GM12873 (cell line): Measurements from ENCODE around the gene MBNL2.

Experiments
- TF ChIP-seq, protein P1 (sequence below): IDR thresholded peaks from 2 replicates; pipeline ENCODE4 v1.5.1; 2012; ENCODE audit warnings: low read depth, mild to moderate bottlenecking, moderate library complexity, low read length, control low read depth; ENCODE audit not compliant: insufficient read depth; ENCODE audit errors: missing control alignments

Gene MBNL2

DNA sequence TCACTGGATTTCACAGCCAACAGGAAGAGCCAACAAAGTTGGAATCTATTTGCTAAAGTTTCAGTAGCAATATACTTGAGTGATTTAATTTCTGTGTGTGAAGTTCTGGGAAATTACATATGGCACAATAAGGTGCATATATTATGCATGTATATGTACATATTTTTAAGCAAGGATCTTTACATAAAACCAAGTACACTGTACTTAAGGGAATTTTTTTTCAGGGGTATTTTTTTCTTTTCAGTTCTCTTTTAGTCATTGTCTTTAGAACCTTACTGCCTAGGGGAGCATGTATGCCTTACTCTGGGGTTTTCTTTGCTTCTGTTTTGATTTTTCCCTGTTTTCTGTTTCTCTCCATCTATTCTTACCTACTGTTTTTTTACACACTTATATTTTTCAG lies 219.2 kb downstream of the MBNL2 start:
- TF ChIP-seq, protein P1, sequence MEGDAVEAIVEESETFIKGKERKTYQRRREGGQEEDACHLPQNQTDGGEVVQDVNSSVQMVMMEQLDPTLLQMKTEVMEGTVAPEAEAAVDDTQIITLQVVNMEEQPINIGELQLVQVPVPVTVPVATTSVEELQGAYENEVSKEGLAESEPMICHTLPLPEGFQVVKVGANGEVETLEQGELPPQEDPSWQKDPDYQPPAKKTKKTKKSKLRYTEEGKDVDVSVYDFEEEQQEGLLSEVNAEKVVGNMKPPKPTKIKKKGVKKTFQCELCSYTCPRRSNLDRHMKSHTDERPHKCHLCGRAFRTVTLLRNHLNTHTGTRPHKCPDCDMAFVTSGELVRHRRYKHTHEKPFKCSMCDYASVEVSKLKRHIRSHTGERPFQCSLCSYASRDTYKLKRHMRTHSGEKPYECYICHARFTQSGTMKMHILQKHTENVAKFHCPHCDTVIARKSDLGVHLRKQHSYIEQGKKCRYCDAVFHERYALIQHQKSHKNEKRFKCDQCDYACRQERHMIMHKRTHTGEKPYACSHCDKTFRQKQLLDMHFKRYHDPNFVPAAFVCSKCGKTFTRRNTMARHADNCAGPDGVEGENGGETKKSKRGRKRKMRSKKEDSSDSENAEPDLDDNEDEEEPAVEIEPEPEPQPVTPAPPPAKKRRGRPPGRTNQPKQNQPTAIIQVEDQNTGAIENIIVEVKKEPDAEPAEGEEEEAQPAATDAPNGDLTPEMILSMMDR: no peak
